ENCODE results near the gene ATP1B4.

DNA sequence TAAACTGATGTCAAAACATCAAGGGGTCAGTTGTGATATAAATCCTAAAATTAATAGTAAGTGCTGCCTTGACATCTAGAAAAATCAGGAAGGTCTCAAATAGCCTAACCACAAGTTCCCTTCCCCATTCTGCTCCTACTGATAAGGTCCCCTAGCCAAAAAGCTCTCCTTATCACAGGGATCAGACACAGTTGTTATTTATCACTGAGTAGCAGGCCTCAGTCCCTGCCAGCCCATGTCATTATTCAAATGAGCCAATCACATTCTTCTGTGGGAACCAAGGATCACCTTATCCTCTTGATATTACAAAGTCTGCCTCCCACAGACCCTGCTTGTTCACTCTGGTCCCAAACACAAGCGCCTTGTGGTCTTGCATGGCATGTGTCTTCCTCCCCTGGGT lies 27.3 kb upstream of the ATP1B4 start:
- TF ChIP-seq GATA2 (IDR thresholded peaks at IDR 0.05; ENCODE audit: low read depth, low read length) = no peak
- no peak for TF ChIP-seq GATA3 (IDR thresholded peaks at IDR 0.05; ENCODE audit: low read depth, low read length)
